Mucosa of gallbladder (tissue), 1 donor: ENCODE results near the gene DHRS2. TPM values are rescaled to one million over a fixed set of nuclear protein-coding genes. Genes with fewer than 3 reads are reported as not detected.
"Not testable (repeated sequence)": the region's sequence is repeated elsewhere in the genome, so short reads cannot be mapped to it uniquely, and the experiment has no call there.

ENCODE experiments used
- DNase-seq: peaks from one replicate; pipeline ENCODE4 v3.0.0-alpha.2; 2020; ENCODE audit warnings: low spot score
- total RNA-seq: library from RNA; stranded (reverse); gene quantifications from one replicate; pipeline ENCODE4 v1.2.1, GENCODE V29; 2021
- donor health status: DM: no; HTN: no; CAD: no.

Gene DHRS2
- total RNA-seq, 1 donor from 2014 or later: 0.43 TPM

DNA sequence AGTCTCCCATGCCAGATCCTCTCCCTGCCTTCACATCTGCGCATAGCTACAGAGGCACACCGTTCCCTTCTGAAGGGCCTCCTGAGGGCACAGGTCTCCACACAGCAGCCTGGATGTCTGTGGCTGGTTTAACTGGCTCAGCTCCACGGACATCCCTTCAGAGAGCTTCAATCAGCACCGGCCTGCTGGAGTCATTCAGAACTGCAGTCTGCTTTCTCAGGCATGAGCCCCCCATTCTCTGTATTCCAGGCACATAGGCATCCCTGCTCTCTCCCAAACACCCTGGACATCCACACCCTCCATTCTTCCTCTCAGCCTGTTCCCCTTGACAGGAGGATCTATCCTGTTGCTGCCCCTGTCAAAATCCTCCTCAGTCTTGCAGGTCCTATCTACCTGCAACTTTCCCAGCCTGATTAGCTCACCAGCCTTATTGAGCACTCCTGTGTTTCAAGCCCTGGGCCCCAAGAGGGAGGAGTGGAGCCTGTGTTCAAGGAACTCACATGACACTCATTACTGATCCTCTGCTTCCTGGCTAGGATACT lies 2.9 kb upstream of the DHRS2 start:
- no peak for DNase-seq

DNA sequence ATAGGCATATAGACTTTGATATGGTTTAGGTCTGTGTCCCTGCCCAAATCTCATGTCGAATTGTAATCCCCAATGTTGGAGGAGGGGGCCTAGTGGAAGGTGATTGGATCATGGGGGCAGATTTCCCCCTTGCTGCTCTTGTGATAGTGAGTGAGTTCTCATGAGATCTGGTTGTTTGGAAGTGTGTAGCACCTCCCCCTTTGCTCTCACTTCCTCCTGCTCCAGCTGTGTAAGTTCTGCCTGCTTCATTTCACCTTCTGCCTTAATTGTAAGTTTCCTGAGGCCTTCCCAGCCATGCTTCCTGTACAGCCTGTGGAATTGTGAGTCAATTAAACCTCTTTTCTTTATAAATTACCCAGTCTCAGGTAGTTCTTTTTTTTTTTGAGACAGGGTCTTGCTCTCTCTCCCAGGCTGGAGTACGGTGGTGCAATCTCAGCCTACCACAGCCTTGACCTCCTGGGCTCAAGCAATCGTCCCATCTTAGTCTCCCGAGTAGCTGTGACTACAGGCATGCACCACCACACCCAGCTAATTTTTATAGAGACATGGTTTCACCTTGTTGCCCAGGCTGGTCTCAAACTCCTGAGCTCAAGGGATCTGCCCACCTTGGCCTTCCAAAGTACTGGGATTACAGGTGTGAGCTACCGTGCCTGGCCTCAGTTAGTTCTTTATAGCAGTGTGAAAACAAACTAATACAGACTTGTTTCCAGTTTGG lies 1.3 kb upstream of the DHRS2 start:
- not testable (repeated sequence) for DNase-seq

DNA sequence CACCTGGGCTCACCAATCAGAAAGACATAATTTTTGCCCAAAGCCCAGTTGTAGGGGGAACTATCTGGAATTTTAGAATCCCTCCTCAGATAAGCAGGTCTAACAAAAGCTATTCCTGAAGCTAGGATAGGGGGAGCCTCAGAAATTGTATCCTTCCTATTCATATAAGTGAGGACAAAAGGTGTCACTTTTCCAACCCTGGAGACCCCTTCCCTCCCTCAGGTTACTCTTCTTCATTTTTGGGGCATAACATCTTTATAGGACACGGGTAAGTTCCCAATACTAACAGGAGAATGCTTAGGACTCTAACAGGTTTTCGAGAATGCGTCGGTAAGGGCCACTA lies 1.1 kb downstream of the DHRS2 start:
- DNase-seq: not testable (repeated sequence)

DNA sequence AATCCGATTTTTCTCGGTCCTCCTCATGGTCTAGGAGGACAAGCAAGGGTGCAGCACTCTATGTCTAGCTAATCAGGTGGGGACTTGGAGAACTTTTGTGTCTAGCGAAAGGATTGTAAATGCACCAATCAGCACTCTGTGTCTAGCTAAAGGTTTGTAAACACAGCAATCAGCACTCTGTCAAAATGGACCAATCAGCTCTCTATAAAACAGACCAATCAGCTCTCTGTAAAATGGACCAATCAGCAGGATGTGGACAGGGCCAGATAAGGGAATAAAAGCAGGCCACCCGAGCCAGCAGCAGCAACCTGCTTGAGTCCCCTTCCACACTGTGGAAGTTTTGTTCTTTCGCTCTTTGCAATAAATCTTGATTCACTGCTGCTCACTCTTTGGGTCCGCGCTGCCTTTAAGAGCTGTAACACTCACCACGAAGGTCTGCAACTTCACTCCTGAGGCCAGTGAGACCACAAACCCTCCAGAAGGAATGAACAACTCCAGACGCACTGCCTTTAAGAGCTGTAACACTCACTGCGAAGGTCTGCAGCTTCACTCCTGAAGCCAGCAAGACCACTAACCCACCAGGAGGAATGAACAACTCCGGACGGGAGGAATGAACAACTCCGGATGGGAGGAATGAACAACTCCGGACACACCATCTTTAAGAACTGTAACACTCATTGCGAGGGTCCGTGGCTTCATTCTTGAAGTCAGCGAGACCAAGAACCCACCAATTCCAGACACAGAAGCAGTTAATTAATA lies 1.7 kb downstream of the DHRS2 start:
- DNase-seq: not testable (repeated sequence)

DNA sequence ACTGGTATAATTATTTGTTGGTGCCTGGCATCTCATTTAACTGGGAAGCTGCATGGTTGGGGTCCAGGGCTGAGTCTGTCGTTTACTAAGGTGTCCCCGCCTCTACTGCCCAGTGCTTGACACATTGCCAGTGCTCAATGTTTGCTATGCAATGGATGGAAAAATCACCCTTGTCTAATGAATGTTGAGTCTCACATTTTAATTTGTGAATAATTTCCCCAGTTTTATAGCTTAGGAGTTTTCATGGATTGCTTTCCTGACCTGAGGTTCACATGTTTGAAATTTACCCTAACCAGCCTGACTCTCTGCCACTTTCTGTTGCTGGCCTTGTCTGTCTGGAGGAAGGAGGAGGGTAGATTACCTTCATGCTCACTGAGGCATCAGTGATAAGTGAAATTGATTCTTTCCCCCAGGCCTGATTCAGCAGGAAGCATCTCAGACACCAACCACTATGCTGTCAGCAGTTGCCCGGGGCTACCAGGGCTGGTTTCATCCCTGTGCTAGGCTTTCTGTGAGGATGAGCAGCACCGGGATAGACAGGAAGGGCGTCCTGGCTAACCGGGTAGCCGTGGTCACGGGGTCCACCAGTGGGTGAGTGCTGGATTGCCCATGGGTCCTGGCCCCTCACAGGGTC lies 2.4 kb downstream of the DHRS2 start:
- DNase-seq: no peak

DNA sequence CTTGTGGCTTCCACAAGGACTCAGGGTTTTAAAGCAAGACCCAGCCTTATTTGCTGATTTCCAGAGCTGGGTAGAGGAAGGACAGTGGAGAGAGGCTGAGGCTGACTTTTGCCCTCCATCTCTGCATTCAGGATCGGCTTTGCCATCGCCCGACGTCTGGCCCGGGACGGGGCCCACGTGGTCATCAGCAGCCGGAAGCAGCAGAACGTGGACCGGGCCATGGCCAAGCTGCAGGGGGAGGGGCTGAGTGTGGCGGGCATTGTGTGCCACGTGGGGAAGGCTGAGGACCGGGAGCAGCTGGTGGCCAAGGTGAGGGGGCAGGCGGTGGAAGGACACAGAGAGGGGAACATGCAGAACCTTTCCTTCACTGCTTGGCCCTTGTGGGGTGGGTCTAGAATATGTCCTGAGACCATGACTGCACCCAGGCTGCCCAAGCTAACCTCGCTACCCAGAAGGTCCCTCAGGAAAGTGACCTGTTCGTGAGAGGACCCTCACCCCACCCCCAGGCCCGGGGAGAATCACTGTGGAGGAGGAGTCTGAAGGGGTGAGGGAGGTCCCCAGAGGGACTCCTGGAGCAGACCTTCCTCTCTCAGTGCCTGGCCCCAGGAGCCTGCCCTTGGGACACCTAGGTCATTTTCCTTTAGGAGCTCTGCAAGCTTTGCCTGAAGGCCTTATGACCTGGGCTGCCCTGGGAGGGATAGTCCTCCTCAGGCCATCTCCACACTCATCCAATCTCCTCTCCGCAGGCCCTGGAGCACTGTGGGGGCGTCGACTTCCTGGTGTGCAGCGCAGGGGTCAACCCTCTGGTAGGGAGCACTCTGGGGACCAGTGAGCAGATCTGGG lies 3.1 kb downstream of the DHRS2 start:
- DNase-seq: no peak

DNA sequence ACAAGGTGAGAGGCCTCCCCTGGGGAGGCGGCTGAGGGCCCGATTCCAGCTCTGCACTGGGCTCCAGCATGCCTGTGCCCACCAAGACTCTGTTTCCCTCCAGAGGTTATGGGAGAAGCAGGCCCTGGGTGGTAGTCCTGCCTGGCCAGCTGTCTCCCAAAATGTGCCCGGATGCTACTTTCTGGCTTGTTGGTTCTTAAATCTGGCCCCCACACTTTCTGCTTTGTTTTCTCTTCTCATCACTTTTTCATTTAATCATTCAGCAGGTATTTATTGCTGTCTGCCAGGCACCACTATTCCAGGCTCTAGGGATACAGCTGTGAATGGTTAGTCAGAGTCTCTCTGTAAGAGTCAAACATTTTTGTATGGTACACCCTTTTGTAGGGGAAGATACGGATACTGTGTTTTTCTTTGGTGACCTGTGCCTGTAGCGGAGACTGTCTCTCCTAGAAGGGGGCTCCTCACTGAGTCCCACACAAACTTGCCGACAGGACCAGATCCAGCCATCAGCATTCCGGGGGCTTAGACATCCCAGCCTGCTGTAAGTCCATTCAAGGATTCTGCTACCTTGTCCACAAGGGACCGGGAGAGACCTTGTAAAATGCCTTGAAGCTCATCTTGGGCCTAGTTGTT lies 3.8 kb downstream of the DHRS2 start:
- no peak for DNase-seq

DNA sequence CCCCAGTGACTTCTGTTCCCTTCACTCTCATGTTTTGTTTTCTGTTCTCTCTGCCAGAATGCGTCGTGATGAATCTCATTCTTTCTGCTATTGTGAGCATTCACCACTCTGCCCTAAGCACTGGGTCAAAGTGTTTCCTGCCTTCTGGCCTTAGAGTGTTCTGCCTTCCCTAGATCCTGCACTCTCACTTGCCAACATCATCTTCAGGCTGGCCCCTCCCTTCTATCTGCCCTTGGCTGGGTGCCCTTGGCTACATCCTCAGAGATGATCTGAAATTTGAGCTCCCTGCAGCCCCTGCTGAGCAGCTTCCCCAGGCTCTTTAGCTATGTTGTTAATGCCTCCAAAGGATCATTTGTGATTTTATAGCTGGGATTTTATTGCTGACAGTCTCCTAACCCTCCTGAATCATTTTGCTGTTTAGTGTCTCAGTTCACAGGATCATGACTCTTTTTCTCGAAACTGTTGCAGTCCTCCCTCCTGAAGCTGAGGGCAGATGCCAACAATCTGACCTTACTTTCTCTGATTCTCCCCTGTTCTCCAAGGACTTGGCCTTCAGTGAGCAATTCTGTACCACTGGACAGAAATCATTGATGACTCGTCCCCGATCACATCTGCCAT lies 4.5 kb downstream of the DHRS2 start:
- no peak for DNase-seq

DNA sequence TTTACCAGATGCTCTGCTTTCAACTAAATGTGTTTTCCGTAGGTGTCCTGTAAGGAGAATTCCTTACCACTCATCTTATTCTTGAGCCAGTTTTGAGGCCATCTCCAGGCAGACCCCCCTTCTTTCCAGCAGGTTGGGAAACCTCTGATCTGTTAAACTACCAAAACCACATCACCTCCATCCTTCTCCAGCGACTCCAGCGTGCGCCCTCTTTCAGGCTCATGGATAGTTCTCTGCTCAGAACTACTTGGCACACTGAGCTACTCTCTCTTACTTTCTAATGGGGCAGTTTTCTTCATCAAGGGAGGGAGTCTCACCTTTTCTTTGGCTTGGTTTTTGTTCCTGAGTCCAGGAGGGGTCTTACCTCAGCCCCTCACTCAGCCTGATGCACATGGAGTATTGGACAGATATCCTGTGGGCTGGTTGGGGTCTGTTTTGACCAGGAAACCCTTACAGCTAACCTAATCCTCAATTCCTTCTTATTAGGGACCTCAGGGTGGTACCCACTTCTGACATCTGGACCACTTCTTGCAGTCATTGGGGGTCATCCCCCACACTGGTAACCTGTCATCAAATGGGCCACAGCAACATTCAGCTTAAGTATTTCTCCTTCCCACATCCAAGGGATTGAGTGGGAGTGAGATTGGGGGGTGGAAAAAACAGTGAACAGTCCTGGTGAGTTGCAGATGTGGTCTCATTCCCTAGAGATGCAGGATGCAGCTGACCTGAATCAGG lies 5.2 kb downstream of the DHRS2 start:
- DNase-seq: no peak

DNA sequence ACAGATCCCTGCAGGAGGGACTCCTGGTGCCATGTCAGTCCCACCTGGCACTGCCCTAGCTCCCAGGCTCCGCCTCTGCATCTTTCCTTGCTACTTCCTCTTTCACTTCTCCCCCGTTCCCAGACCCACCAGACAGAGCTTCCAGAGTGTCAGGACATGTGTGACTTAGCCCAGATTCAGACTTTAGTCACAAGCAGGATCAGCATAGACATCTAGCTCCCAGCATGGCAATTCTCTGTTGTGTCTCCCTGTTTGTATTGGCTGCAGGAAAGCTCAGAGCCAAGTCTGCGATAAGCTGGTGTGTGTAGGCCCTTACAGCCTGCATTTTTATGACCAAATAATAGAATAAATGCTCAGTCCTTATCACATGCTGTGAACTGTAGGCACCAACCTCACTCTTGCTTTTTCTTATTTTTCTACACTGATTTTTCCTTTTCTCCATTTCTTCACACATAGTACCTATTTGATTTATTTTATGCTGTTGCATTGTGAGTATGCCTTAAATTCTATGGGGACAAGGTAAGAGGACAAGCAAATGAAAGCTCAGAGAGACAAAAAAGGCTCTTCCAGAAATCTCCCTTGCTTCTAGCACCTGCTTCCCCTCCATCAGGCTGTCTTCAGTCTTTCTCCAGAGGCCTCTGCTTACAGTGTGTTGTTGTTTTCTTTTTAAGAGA lies 5.9 kb downstream of the DHRS2 start:
- DNase-seq: no peak

DNA sequence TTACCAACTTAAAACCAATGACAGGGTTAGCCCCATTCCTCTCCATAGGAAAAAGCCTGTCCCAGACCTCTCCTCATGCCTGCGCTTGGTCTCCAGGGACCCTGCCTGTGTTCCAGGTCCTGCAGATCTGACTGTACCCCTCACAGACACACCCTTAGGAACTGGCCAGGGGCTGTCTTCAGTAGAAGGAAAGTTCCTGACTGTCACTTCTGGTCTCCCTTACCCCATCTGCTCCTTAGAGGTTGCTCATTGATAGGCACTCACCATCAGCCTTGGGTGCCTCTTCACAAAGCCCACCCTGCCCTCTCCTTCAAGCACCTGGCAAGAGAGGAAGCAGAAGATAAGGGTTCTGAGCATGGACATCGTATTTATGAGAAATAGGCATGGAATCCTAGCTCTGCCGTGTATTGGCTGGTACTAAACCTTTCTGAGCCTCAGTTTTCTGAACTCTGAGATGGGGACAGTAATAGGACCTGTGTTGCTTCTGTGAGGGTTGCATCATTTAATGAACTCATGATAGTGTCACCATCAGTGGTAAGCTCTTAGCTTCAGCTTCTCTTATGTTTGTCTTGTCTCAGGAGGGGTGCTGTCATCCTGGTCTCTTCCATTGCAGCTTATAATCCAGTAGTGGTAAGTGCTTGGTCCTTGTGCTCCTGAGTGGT lies 7.5 kb downstream of the DHRS2 start:
- DNase-seq: no peak

DNA sequence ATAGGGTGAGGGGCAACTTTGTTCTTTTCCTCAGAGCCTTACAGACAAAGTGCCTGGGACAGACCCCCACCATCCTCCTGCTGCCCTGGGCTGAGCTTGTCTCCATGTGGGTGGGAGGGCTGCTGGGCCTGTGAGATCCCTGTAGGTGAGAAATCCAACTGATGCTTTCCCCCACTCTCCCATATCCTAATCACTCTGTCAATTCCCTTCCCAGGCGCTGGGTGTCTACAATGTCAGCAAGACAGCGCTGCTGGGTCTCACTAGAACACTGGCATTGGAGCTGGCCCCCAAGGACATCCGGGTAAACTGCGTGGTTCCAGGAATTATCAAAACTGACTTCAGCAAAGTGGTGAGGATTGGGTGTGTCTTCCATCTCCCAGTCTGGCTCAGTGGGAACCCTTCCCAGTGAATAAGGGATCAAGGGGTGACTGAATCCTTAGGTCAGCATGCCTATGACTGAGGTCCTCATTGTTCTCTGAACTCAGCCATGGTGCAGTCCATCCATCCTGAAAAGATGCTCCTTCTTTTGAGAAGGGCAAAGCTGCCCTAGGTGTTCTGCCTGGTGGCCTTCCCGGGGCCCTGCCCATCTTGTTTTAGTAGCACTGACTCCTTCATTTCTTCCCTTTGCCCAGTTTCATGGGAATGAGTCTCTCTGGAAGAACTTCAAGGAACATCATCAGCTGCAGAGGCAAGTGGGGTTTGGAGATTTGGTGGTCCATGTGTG lies 8.2 kb downstream of the DHRS2 start:
- no peak for DNase-seq

DNA sequence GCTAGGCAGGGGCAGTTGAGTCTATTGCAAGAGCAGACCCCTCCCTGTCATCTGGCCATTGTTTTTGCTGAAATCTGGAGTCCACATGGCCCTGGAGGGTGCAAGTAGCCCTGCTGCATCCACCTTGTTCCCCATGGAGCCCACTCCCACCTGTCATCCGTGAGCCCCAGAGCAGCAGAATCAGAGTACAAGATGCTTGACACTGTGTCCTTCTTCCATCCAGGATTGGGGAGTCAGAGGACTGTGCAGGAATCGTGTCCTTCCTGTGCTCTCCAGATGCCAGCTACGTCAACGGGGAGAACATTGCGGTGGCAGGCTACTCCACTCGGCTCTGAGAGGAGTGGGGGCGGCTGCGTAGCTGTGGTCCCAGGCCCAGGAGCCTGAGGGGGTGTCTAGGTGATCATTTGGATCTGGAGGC lies 8.8 kb downstream of the DHRS2 start:
- DNase-seq: no peak

DNA sequence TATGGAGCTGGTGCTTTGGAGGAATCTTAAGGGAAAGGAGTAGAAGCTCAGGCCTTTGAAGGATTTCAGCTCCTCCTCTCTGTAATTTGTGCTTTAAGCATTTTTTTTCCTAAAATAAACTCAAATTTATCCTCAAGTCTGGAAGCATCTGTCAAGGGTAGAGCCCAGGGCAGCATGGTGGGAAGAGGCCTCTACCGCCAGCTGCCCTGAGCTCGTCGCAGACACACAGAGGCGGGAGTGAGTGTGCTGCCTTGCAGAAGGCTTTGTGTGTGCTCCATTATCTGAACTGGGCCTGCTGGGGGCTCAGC lies 9.3 kb downstream of the DHRS2 start:
- no peak for DNase-seq

DNA sequence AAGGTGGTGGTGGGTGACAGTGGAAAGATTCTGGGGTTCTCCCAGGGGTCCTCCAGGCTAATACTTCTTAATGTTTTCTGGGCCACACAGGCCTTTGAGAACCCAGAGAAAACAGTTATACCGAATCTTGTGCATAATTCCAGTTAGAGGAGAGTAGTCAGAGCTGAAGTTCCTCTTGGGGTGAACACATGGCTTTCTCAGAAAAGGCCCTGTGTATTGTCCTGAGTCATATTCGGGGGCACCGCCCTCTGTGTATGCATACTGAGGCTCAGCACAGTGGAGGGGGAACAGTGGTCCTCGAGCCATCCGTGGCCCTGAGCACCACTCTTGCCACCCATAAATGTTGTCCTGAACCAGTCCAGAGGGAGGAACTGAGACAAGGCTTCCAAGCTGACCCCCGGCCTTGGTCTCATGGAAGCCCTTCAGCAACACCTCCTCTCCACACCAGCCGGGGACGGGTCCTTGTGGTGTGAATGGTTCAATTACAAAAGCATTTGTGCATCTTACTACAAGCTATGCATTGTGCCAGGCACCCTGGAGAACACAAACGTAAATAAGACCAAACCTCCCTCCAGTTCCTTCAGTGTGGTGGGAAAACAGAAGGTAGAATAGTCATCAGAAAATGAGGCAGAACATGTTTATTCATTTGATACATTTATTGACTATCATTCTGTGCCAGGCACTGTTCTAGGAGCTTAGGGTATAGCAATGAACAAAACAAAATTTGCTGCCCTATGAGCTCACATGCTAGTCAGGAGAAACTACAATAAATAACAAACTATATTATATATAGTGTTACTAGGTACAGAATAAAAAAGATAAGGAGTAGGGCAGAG lies 9.9 kb downstream of the DHRS2 start:
- DNase-seq: no peak

DNA sequence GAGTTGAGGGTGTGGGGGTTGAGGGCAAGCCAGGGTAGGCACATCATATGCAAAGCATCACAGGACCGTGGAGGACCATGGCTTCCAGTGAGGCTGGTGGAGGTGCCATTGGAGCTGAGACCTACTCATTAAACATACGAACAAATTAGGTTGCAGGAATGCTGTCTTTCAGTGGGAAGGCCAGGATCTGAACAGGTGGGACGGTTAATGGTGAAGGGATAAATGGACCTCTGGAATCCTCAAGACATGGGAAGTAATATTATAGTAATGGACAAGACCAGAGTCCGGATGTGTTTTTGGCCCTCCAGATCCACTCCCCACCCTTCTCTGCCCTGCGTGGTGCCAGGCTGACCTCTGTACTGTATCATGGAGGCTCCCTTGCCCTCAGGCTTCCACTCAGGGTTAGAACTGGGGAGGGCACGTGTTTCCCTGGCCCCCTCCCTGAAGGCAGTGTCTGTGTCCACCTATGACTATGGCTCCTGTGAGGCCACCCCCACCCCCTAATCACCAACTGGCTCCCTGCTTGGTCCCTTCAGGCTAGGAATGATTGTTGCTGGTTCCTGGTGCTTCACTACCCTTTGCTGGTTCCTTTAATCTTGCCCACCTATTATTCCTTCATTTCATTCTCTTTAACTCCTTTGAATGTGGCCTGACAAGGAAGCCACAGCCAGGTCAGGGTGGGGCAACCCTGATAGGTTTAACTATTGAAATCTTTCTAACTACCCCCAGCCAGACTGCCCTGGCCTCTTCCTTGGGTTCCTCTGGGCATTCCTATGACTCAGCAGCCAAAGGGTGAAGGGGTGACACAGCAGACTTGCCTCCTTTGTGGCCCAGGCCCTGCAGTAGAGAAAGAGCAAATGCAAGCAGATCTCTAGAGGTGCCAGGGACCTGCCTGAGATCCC lies 10.7 kb downstream of the DHRS2 start:
- DNase-seq: no peak

DNA sequence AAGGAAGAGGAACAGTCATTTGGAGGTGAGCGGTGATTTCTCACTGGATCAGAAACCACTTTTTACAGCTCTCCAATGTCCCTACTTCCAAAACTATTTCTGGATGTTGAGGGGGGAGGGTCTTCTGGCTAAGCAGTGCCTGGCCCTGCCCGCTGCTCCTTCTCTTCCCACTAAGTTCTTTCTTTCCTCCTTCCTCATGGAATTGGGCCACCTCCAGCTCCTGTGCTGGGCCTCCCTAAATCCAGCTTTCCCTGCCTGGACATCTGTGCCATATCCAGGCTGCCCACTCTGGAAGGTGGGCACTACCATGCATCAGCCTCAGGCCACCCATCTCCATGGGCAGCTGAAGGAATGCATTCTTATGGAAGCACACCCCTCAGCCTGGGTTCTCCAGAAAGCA lies 11.5 kb downstream of the DHRS2 start:
- no peak for DNase-seq
